Activated naive CD4-positive, alpha-beta T cell treated with anti-CD3 and anti-CD28 coated beads, Interleukin-2, amount 50 U/mL, for 72 hours (primary cell): ENCODE results near the gene ETS1. TPM values are rescaled to one million over a fixed set of nuclear protein-coding genes. Genes with fewer than 3 reads are reported as not detected.
A peak's percentile ranks its signal among the peaks of the same experiment; 100 is the strongest.

Source experiments
- ATAC-seq, 2 donors: fragments of 150-1000 bp; cut with Tn5 transposase; 2 replicates each; pipeline ENCODE4 v1.10.0; 2021; ENCODE audit warnings: mild to moderate bottlenecking in 2 of 2, moderate library complexity in 2 of 2
- DNase-seq, 2 donors: peaks; one replicate each; pipeline ENCODE4 v3.0.0; 2021 to 2022; ENCODE audit warnings: low spot score in 2 of 2
- H3K27ac Mint-ChIP-seq, 2 donors: one replicate each; pipeline ENCODE4 v1.8.0; 2022; ENCODE audit warnings: mild to moderate bottlenecking in 2 of 2, mixed read lengths in 2 of 2
- H3K36me3 Mint-ChIP-seq, 2 donors: one replicate each; pipeline ENCODE4 v1.8.0; 2022; ENCODE audit warnings: mixed read lengths in 2 of 2
- H3K9me3 Mint-ChIP-seq, 2 donors: one replicate each; pipeline ENCODE4 v1.8.0; 2022; ENCODE audit warnings: mixed read lengths in 2 of 2
- total RNA-seq, 2 donors: library from RNA; stranded (reverse); gene quantifications; one replicate each; pipeline ENCODE4 v1.2.3, GENCODE V29; 2022

The ETS1 gene
- total RNA-seq, 2 donors from 2014 or later = 176 to 461 TPM

DNA sequence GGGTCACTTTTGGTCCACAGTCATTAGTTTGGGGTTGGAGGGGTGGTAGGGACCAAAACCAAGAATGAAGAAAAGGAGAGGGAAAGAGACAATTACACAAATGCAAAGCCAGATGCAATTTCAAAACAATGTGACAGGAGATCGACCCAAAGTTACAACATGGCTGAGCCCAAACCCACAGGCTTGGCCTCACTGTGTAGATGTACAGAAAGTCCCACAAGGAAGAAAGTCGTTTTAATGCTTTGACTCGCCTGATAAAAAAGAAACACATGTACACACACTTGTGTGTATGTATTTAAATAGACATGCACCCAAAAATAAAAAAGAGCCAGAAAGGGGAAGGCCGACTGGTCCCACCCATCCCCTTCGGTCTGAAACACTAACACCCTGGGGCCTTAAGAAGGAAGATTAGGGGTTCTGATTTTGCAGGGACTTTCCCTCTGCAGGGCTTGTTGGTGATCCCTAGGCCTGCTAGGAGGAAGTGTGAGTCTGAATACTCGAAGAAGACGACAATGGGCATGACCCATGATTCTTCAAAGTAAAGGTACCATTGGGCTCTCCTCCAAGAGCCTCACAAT, 104.1 kb downstream of the ETS1 start:
- H3K27ac Mint-ChIP-seq = peak overlapping the region; percentile 97 to 99
- H3K9me3 Mint-ChIP-seq = no peaks in the 10 kb centered on the region
- H3K36me3 Mint-ChIP-seq = peaks cover 68 to 97% of the 10 kb centered on the region in 2 donors
- DNase-seq (no peak), ATAC-seq (peak; percentile 36 to 52)

- H3K27ac Mint-ChIP-seq = peak overlapping the region; percentile 97 to 99
- peaks cover 68 to 96% of the 10 kb centered on the region in 2 donors for H3K36me3 Mint-ChIP-seq
- H3K9me3 Mint-ChIP-seq = no peaks in the 10 kb centered on the region
- ATAC-seq = peak; percentile 66 to 83
- no peak for DNase-seq
These were observed 104.7 kb downstream of the ETS1 start for GRCh38 chr11:128482512-128483191.

DNA sequence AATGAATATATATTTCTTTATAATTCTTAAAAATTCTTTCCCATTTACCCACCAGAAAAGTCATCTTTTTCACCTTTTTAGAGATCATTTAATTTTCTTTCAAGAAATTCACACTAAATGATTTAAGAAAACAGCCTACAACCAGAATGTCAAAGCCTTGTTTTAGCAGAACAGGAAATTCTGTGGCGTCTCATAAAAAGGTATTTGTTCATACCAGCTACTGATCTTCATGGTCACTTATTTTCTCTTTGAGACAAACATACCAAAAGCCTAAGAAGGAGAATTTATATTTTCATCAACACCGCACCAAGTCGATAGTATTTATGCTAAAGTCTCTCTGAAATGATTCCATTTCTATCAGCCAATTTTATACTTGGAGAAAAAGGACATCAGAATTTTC, 105.3 kb downstream of the ETS1 start:
- peak overlapping the region; percentile 97 to 99 for H3K27ac Mint-ChIP-seq
- H3K36me3 Mint-ChIP-seq = peaks cover 71 to 99% of the 10 kb centered on the region in 2 donors
- DNase-seq (no peak), ATAC-seq (no peak)
- H3K9me3 Mint-ChIP-seq = no peaks in the 10 kb centered on the region

GRCh38 chr11:128481135-128481534, 106.2 kb downstream of the ETS1 start:
- peak overlapping the region; percentile 97 to 99 for H3K27ac Mint-ChIP-seq
- no peak for DNase-seq
- ATAC-seq = no peak
- peaks cover 74 to 99% of the 10 kb centered on the region in 2 donors for H3K36me3 Mint-ChIP-seq
- no peaks in the 10 kb centered on the region for H3K9me3 Mint-ChIP-seq

DNA sequence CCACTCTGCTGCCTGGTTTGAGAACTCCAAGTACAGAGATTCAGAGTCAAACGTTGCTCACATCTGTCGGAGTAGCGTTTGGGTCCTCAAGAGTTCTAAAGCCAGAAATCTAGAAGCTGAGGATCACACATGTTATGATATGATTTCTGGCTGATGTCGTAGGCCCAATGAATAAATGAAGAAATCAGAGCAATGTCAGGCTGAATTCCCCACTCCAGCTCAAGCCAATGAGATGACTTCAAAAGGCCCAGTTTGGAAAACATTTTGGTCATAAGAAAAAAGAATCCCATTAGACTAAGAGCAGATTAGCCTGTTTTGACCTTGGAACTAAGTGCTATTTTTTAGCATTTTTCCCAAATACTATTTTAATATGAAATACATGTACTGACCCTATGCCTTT, 106.7 kb downstream of the ETS1 start:
- DNase-seq = no peak
- Mint-ChIP-seq H3K36me3 (peaks cover 74 to 99% of the 10 kb centered on the region in 2 donors), H3K27ac (peak overlapping the region; percentile 97 to 99), H3K9me3 (no peaks in the 10 kb centered on the region)
- no peak for ATAC-seq

DNA sequence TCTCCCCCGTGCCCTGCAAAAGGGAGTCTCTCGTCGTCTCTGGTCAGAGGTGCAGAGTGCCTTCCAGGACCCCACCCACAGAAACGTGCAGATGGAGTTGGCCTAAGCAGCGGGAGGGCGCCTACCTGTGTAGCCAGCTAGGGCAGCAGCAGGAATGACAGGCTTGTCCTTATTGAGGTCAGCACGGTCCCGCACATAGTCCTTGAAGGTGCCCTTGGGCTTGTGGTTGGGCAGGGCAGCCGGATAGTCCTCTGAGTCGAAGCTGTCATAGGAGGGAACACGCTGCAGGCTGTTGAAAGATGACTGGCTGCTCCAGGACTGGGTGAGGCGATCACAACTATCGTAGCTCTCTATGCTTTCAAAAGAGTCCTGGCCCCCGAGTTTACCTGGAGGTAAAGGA, 107.3 kb downstream of the ETS1 start:
- DNase-seq (no peak), ATAC-seq (peak in 1 of 2 donors; percentile 48)
- Mint-ChIP-seq H3K27ac (peak overlapping the region; percentile 97 to 99), H3K36me3 (peaks cover 71 to 96% of the 10 kb centered on the region in 2 donors), H3K9me3 (no peaks in the 10 kb centered on the region)

- ATAC-seq (no peak), DNase-seq (no peak)
- Mint-ChIP-seq H3K36me3 (peaks cover 71 to 96% of the 10 kb centered on the region in 2 donors), H3K27ac (peak overlapping the region; percentile 97 to 99), H3K9me3 (no peaks in the 10 kb centered on the region)
These were observed 108.2 kb downstream of the ETS1 start for GRCh38 chr11:128479144-128479543.

- DNase-seq (no peak), ATAC-seq (no peak)
- no peaks in the 10 kb centered on the region for H3K9me3 Mint-ChIP-seq
- peak overlapping the region; percentile 97 to 99 for H3K27ac Mint-ChIP-seq
- peaks cover 68 to 96% of the 10 kb centered on the region in 2 donors for H3K36me3 Mint-ChIP-seq
These were observed 109.1 kb downstream of the ETS1 start for GRCh38 chr11:128478305-128478704.

DNA sequence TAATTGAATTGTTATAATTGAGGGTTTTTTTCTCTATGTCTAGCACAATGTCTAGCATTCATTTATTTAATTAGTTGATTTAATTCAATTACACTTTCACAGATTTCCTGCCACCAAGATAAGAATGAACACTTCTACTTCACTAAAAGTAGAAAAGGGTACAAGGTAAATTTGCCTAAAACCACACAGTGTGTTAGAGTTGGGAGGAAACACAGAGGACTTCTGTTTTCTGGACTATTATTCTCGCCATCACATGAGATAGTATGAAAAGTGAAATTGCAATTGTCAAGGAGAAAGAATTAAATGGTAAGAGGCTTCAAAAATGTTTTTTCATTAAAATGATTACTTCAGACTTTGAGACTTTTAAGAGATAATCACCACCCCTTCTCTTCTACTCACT, 109.5 kb downstream of the ETS1 start:
- no peak for ATAC-seq
- Mint-ChIP-seq H3K36me3 (peaks cover 64 to 94% of the 10 kb centered on the region in 2 donors), H3K9me3 (no peaks in the 10 kb centered on the region), H3K27ac (peak overlapping the region; percentile 97 to 99)
- no peak for DNase-seq

DNA sequence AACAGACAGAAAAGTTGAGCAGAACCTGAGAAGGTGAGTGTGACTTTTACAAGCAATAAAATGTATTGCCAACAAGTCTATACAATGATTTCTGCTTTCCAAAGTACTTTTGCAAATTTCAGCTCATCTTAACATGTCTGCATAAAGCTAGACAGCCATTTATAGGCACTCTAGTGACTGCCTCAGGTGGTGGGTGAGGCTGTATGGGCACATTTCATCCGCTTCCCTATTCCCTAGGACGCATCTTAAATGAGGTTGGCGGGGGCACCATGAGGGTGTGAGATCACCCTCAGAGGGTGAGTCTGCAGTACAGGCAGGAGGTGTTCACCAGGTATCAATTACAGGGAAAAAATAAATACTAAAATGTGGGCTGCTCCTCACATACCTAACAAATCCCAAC, 110.1 kb downstream of the ETS1 start:
- ATAC-seq (no peak), DNase-seq (no peak)
- peak overlapping the region; percentile 97 to 99 for H3K27ac Mint-ChIP-seq
- no peaks in the 10 kb centered on the region for H3K9me3 Mint-ChIP-seq
- peaks cover 60 to 93% of the 10 kb centered on the region in 2 donors for H3K36me3 Mint-ChIP-seq

- DNase-seq (no peak), ATAC-seq (peak; percentile 4 to 13)
- Mint-ChIP-seq H3K27ac (peak overlapping the region; percentile 97 to 99), H3K9me3 (no peaks in the 10 kb centered on the region), H3K36me3 (peaks cover 56 to 87% of the 10 kb centered on the region in 2 donors)
These were observed 110.6 kb downstream of the ETS1 start for GRCh38 chr11:128476729-128477128.

DNA sequence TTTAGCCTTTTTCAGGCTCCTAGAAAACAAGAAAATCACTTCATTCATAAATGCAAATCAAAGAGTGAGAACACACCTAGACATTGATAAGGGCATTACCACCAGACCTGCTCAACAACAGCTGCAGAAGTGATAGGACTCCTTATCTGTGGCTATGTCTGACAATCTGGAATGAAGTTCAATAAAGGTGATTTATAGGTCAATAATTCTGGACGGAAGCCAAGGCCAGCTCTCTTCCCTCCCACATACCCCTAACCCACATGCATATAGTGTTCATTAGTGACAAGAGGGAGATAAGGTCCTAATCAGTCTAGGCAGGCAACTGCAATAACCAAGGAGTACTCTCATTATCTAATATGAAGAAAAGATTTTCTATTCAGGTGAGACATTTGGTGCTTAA, 111.3 kb downstream of the ETS1 start:
- Mint-ChIP-seq H3K27ac (peak overlapping the region; percentile 97 to 99), H3K9me3 (no peaks in the 10 kb centered on the region), H3K36me3 (peaks cover 56 to 86% of the 10 kb centered on the region in 2 donors)
- DNase-seq (no peak), ATAC-seq (no peak)

- peak overlapping the region; percentile 97 to 99 for H3K27ac Mint-ChIP-seq
- DNase-seq (no peak), ATAC-seq (no peak)
- H3K36me3 Mint-ChIP-seq = peaks cover 50 to 83% of the 10 kb centered on the region in 2 donors
- H3K9me3 Mint-ChIP-seq = no peaks in the 10 kb centered on the region
These were observed 113.1 kb downstream of the ETS1 start for GRCh38 chr11:128474036-128474874.

DNA sequence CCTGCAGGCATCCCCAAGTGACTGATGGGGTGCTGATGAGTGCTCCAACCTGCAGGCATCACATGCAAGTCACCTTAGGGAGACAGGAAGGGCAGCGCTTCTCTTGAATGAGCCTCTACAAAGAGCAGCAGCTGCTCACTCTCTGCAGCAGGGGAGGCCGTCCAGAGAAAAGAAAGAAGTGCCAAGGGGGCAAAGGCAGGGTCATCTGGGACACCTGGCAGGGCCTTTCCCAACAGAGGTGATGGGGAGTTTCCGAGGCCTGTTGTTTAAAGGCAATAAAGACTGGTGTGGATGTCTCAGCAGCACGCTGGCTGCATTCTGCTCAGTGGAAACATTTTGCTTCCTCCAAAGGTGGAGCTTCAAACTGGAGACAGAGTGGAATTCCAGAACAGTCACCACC, 113.7 kb downstream of the ETS1 start:
- Mint-ChIP-seq H3K9me3 (no peaks in the 10 kb centered on the region), H3K36me3 (peaks cover 50 to 83% of the 10 kb centered on the region in 2 donors), H3K27ac (peak overlapping the region; percentile 97 to 99)
- DNase-seq (no peak), ATAC-seq (no peak)

- Mint-ChIP-seq H3K9me3 (no peaks in the 10 kb centered on the region), H3K27ac (peak overlapping the region; percentile 97 to 99), H3K36me3 (peaks cover 57 to 80% of the 10 kb centered on the region in 2 donors)
- DNase-seq (peak in 1 of 2 donors; percentile 62), ATAC-seq (peak; percentile 73 to 75)
These were observed 114.9 kb downstream of the ETS1 start for GRCh38 chr11:128472128-128473089.

GRCh38 chr11:128471138-128471661, 116.2 kb downstream of the ETS1 start:
- H3K9me3 Mint-ChIP-seq = no peaks in the 10 kb centered on the region
- ATAC-seq = peak; percentile 19 to 36
- H3K36me3 Mint-ChIP-seq = peaks cover 51 to 80% of the 10 kb centered on the region in 2 donors
- H3K27ac Mint-ChIP-seq = peak overlapping the region; percentile 97 to 99
- no peak for DNase-seq
